Aortic smooth muscle cell (primary cell): Measurements from ENCODE around the gene TBX18. TPM values are rescaled to one million over a fixed set of nuclear protein-coding genes. Genes with fewer than 3 reads are reported as not detected.

ENCODE experiments used
- total RNA-seq: library from RNA; depleted of rRNA; stranded (reverse); fragments of >200 nt; gene quantifications from 2 replicates; pipeline ENCODE4 v1.2.3, GENCODE V29; 2014

The TBX18 gene
- 31.6 and 34.4 TPM in 2 replicates for total RNA-seq

GRCh38 chr6:84764332-84765049, at the start of gene TBX18:
TSS of gene TBX18 (minus strand) at chr6:84764598. CDS start at chr6:84764181, 417 bp downstream.

